ENCODE measurements around the gene NME3. TPM values are rescaled to one million over a fixed set of nuclear protein-coding genes. Genes with fewer than 3 reads are reported as not detected.
"Not testable (repeated sequence)": the region's sequence is repeated elsewhere in the genome, so short reads cannot be mapped to it uniquely, and the experiment has no call there.

Gene NME3
- total and polyA plus RNA-seq, 2 donors (not counting 3 experiments of a cell fraction or from before 2014, with no cell fraction given), result 38.2 to 74.4 TPM

DNA sequence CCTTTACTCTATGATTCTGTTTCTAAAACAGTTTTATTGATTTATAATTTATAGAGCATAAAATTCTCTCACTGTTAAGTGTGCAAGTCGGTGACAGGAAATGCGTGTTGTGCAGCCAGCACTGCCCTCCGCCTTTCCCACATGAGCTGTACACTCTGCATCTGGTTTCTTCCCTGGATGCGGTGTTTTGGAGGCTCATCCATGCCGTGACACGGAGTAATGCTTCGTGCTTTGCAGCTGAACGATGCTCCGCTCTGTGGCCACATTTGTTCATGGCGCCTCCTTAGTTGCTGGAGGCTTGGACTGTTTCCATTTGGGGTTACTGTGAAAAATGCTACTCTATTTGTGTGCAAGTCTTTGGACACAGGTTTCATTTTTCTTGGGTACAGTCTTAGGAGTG is 29.4 kb upstream of the NME3 start:
- Histone ChIP-seq H3K79me2 (ENCODE audit: control insufficient read depth, insufficient read depth, low read length) (no peaks in the 10 kb centered on the region), H3K27me3 (ENCODE audit: control insufficient read depth in 2 of 2, insufficient read depth in 2 of 2, low read length in 2 of 2) (no peaks in the 10 kb centered on the region), H3K4me2 (ENCODE audit: insufficient read depth, low read length) (no peak overlapping the region), H3K9ac (replicated peaks; ENCODE audit: extremely low read depth, insufficient read depth, low read length) (no peak overlapping the region), H3K27ac (ENCODE audit: insufficient read depth, low read depth, low read length) (no peak overlapping the region), H3K4me1 (ENCODE audit: control insufficient read depth, extremely low read depth, insufficient read depth, low read length) (no peaks in the 10 kb centered on the region), H3K9me1 (replicated peaks; ENCODE audit: control insufficient read depth, extremely low read depth, insufficient read depth, low read length) (no peaks in the 10 kb centered on the region), H2AFZ (ENCODE audit: low read depth, low read length) (no peak overlapping the region), H4K20me1 (replicated peaks; ENCODE audit: control insufficient read depth, extremely low read depth, insufficient read depth, low read length) (no peaks in the 10 kb centered on the region), H3K9me3 (replicated peaks; ENCODE audit: control insufficient read depth, insufficient read depth, low read length) (no peaks in the 10 kb centered on the region), H3K4me3 (replicated peaks in 1 of 3; ENCODE audit: insufficient read depth in 1 of 3, low read depth in 1 of 3, low read length in 3 of 3) (no peak overlapping the region), H3K36me3 (ENCODE audit: control insufficient read depth in 2 of 2, extremely low read depth in 1 of 2, insufficient read depth in 2 of 2, low read length in 2 of 2) (peaks cover 0 to 2% of the 10 kb centered on the region in 2 experiments)
- TF ChIP-seq, protein P1, sequence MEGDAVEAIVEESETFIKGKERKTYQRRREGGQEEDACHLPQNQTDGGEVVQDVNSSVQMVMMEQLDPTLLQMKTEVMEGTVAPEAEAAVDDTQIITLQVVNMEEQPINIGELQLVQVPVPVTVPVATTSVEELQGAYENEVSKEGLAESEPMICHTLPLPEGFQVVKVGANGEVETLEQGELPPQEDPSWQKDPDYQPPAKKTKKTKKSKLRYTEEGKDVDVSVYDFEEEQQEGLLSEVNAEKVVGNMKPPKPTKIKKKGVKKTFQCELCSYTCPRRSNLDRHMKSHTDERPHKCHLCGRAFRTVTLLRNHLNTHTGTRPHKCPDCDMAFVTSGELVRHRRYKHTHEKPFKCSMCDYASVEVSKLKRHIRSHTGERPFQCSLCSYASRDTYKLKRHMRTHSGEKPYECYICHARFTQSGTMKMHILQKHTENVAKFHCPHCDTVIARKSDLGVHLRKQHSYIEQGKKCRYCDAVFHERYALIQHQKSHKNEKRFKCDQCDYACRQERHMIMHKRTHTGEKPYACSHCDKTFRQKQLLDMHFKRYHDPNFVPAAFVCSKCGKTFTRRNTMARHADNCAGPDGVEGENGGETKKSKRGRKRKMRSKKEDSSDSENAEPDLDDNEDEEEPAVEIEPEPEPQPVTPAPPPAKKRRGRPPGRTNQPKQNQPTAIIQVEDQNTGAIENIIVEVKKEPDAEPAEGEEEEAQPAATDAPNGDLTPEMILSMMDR (IDR thresholded peaks at IDR 0.05; ENCODE audit: extremely low read depth in 1 of 2, insufficient read depth in 1 of 2, low read depth in 1 of 2, low read length in 2 of 2), result no peak
- TF ChIP-seq POLR2A (IDR thresholded peaks at IDR 0.05; ENCODE audit: low read depth, low read length), result no peak
- no peak for TF ChIP-seq FOS (IDR thresholded peaks at IDR 0.05; ENCODE audit: borderline replicate concordance, insufficient read depth, low read length)
- TF ChIP-seq GATA2 (IDR thresholded peaks at IDR 0.05; ENCODE audit: insufficient read depth, insufficient read length, low read depth, low read length), result no peak
- no peak for TF ChIP-seq MYC (IDR thresholded peaks at IDR 0.05; ENCODE audit: low read depth, low read length)
- TF ChIP-seq, protein P2, sequence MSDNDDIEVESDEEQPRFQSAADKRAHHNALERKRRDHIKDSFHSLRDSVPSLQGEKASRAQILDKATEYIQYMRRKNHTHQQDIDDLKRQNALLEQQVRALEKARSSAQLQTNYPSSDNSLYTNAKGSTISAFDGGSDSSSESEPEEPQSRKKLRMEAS (IDR thresholded peaks at IDR 0.05; ENCODE audit: insufficient read depth, insufficient read length), result no peak
- TF ChIP-seq EZH2 (IDR thresholded peaks at IDR 0.05; ENCODE audit: borderline replicate concordance, low read depth, low read length, severe bottlenecking), result no peak
- TF ChIP-seq JUN (IDR thresholded peaks at IDR 0.05; ENCODE audit: borderline replicate concordance, insufficient read depth, insufficient read length, low read depth), result no peak
- no peak for TF ChIP-seq POLR2AphosphoS5 (IDR thresholded peaks at IDR 0.05; ENCODE audit: insufficient read depth, low read depth, low read length)
- CTCF ChIA-PET, result interaction anchor here (1.5 kb wide), 1 partner anchor 12 kb away, joined by 3 read pairs; no protein-coding TSS in a partner anchor
- BruUV-seq (replicated peaks), result no TSS peak
- intact Hi-C loops (cut with micrococcal nuclease), result no loop called here
- dilution Hi-C loops (cut with MboI; ENCODE audit: extremely low pct_ligation_motif_present, low sequenced_read_pairs), result no loop called here
- no peak for FAIRE-seq
- DNase-seq (ENCODE audit: low read depth, low spot score), result no peak
- POLR2A ChIA-PET, result no interaction called here

DNA sequence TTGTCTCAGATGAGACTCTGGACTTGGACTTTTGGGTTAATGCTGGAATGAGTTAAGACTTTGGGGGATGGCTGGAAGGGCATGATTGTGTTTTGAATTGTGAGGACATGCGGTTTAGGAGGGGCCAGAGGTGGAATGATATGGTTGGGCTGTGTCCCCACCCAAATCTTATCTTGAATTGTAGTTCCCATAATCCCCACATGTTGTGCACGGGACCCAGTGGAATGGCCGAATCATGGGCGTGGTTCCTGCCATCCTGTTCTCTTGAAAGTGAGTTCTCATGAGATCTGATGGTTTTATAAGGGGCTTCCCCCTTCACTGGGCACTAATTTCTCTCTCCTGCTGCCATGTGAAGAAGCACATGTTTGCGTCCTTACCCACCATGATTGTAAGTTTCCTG is 27.9 kb upstream of the NME3 start:
- POLR2A ChIA-PET; H3K27me3 ChIP-seq (ENCODE audit: control insufficient read depth in 2 of 2, insufficient read depth in 2 of 2, low read length in 2 of 2); intact Hi-C loops (cut with micrococcal nuclease); H3K9me1 ChIP-seq (replicated peaks; ENCODE audit: control insufficient read depth, extremely low read depth, insufficient read depth, low read length); FAIRE-seq; dilution Hi-C loops (cut with MboI; ENCODE audit: extremely low pct_ligation_motif_present, low sequenced_read_pairs); H3K36me3 ChIP-seq (ENCODE audit: control insufficient read depth in 2 of 2, extremely low read depth in 1 of 2, insufficient read depth in 2 of 2, low read length in 2 of 2); H3K79me2 ChIP-seq (ENCODE audit: control insufficient read depth, insufficient read depth, low read length); H3K9me3 ChIP-seq (replicated peaks; ENCODE audit: control insufficient read depth, insufficient read depth, low read length); H4K20me1 ChIP-seq (replicated peaks; ENCODE audit: control insufficient read depth, extremely low read depth, insufficient read depth, low read length); H3K4me3 ChIP-seq (replicated peaks in 1 of 3; ENCODE audit: insufficient read depth in 1 of 3, low read depth in 1 of 3, low read length in 3 of 3); BruUV-seq (replicated peaks); H3K9ac ChIP-seq (replicated peaks; ENCODE audit: extremely low read depth, insufficient read depth, low read length); DNase-seq (ENCODE audit: low read depth, low spot score); H3K27ac ChIP-seq (ENCODE audit: insufficient read depth, low read depth, low read length); H3K4me2 ChIP-seq (ENCODE audit: insufficient read depth, low read length); H2AFZ ChIP-seq (ENCODE audit: low read depth, low read length); CTCF ChIA-PET; H3K4me1 ChIP-seq (ENCODE audit: control insufficient read depth, extremely low read depth, insufficient read depth, low read length): not testable (repeated sequence)

Data from endothelial cell of umbilical vein (primary cell).